ENCODE measurements around the gene SDK1.

The SDK1 gene

DNA sequence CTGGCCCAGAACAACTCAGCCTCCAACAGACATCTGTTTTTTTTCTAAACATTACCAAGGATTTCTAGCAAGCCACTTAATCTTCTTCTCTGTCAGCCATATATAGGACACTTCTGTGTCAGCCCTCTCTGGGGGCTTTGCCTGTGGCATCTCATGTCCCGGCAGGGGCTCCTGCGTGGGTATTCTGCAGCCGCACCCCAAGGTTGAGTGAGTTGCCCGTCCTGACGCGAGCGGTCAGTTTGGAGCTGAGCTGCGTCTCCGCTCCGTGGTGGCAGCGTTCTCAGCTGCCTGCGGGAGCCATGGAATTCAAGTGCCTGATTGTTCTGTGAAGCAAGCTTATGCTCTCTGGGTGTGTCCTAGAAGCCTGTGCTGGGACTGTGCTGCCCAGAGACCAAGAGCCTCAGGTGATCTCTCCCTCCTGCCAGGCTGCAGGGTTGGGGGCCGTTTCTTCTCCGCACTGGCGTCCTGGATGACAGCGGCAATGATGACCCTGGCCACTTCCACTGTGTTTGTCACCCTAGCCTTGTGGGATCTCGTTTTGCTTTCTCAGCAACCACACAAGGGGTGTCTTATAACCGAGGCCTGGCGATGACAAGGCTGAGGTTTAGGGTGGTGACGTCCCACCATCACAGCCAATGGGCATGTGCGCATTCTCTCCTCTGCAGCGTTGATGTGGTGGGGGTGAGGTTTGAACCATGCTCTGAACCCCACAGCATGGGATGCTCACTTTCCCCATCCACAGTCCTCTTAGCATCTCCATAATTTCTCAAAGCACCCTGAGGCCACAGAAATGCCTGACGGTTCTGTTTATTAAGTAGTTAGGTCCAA, 768.4 kb downstream of the SDK1 start:
- Histone ChIP-seq H3K4me1 (ENCODE audit: insufficient read depth, low read length) (peaks cover 10% of the 10 kb centered on the region), H3K4me3 (ENCODE audit: low read depth in 1 of 2, low read length in 2 of 2) (no peak overlapping the region), H3K9ac (ENCODE audit: low read length) (no peak overlapping the region), H3K36me3 (ENCODE audit: insufficient read depth, low read length) (no peaks in the 10 kb centered on the region), H3K27ac (ENCODE audit: low read depth, low read length) (no peak overlapping the region), H3K27me3 (ENCODE audit: control insufficient read depth in 1 of 2, insufficient read depth in 2 of 2, low read length in 2 of 2) (no peaks in the 10 kb centered on the region), H3K9me3 (ENCODE audit: low read length) (no peaks in the 10 kb centered on the region)

- Histone ChIP-seq H3K27me3 (ENCODE audit: control insufficient read depth in 1 of 2, insufficient read depth in 2 of 2, low read length in 2 of 2) (no peaks in the 10 kb centered on the region), H3K36me3 (ENCODE audit: insufficient read depth, low read length) (no peaks in the 10 kb centered on the region), H3K9me3 (ENCODE audit: low read length) (no peaks in the 10 kb centered on the region), H3K9ac (ENCODE audit: low read length) (no peak overlapping the region), H3K4me1 (ENCODE audit: insufficient read depth, low read length) (peaks cover 3% of the 10 kb centered on the region), H3K27ac (ENCODE audit: low read depth, low read length) (no peak overlapping the region), H3K4me3 (ENCODE audit: low read depth in 1 of 2, low read length in 2 of 2) (no peak overlapping the region)
Observed at GRCh38 chr7:4070214-4070613, 769.2 kb downstream of the SDK1 start.

DNA sequence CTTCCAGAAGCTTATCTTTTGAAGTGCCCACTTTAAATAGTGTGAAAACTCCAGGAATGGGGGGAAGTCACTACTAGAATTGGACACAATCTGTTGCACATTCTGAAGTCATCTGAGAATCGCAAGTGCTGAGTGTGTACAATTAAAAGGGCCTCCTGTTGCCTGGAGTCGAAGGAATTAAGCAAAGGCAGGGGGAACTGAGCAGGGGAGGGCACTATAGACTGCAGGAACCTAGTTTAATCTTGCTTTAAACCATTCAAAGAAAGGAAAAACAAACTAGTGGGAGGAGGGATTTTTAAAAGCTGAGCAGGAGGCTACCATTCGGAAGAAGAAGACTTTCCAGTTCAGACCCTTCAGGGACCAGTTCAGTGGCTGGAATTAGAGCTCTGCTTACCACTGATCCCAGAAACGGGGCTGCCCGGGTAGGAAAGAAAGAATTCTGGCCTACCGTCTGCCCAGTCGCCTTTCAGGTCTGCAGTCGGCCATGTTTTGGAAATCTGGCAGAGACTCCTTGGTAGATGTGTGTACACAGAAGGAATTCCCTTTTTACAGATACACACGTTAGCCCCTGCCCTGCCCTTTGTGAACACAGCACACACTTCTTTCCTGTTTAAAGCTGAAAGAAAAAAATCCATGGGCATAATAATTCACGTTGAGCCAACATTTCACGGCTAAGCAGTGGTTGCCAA, 770.5 kb downstream of the SDK1 start:
- Histone ChIP-seq H3K4me1 (ENCODE audit: insufficient read depth, low read length) (no peaks in the 10 kb centered on the region), H3K27ac (ENCODE audit: low read depth, low read length) (no peak overlapping the region), H3K27me3 (ENCODE audit: control insufficient read depth in 1 of 2, insufficient read depth in 2 of 2, low read length in 2 of 2) (no peaks in the 10 kb centered on the region), H3K9me3 (ENCODE audit: low read length) (no peaks in the 10 kb centered on the region), H3K4me3 (ENCODE audit: low read depth in 1 of 2, low read length in 2 of 2) (no peak overlapping the region), H3K9ac (ENCODE audit: low read length) (no peak overlapping the region), H3K36me3 (ENCODE audit: insufficient read depth, low read length) (no peaks in the 10 kb centered on the region)

DNA sequence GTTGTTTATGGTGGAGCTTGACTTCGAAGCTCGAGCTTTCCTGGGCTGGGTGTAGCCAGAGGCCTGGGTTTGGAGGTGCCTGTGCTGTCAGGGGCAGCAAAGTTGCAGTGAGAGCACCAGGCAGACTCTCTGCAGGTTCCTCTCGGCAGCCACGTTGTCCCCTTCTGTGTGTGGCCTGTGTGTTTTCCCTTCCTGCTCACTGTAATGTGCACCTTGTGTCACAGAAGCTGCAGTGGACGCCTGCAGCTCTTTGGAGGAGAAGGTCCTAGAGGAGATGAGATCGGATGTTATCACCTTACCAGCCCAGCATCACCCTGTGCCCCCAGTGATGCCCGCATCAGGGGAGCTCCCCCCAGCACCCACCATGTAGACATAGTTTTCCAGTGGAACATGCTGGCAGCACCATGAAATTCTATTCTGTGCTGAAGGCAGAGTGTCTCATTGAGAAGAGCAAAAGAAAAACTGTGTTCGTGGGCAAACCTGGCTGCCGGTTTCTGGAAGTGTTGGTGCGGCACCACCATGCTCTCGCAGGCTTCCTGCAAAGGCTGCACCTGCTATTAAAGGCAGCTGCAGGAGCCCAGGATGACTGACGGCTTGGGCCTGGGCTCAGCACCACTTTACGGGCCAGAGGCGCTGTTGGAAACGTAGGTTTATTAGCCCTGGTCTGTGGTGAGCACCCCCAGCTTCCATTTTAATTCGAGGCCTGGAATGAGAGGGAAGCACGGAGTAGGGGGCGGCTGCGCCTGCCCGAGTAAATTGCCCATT, 771.3 kb downstream of the SDK1 start:
- Histone ChIP-seq H3K9ac (ENCODE audit: low read length) (no peak overlapping the region), H3K27me3 (ENCODE audit: control insufficient read depth in 1 of 2, insufficient read depth in 2 of 2, low read length in 2 of 2) (no peaks in the 10 kb centered on the region), H3K4me3 (ENCODE audit: low read depth in 1 of 2, low read length in 2 of 2) (no peak overlapping the region), H3K9me3 (ENCODE audit: low read length) (no peaks in the 10 kb centered on the region), H3K27ac (ENCODE audit: low read depth, low read length) (no peak overlapping the region), H3K4me1 (ENCODE audit: insufficient read depth, low read length) (no peaks in the 10 kb centered on the region), H3K36me3 (ENCODE audit: insufficient read depth, low read length) (no peaks in the 10 kb centered on the region)

DNA sequence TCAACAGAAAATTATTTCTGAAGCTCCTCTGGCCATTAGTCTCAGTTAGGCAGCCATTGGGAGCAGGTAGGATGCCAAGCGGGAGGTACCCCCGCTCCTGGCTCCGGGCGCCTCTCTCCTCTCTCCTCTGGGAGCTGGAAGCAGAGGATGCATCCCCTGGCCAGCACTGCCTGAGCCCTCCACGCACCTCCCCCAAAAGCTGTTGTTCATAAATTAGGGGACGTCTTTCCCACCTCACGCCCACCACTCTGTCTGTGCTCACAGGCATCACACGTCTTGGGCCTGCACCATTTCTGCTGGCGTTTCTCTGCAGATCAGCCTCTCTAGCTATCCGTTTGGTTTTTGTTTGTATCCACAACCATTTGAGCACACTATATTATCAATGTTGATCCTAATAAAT, 772.0 kb downstream of the SDK1 start:
- Histone ChIP-seq H3K4me1 (ENCODE audit: insufficient read depth, low read length) (no peaks in the 10 kb centered on the region), H3K36me3 (ENCODE audit: insufficient read depth, low read length) (no peaks in the 10 kb centered on the region), H3K27ac (ENCODE audit: low read depth, low read length) (no peak overlapping the region), H3K27me3 (ENCODE audit: control insufficient read depth in 1 of 2, insufficient read depth in 2 of 2, low read length in 2 of 2) (no peaks in the 10 kb centered on the region), H3K9me3 (ENCODE audit: low read length) (no peaks in the 10 kb centered on the region), H3K4me3 (ENCODE audit: low read depth in 1 of 2, low read length in 2 of 2) (no peak overlapping the region), H3K9ac (ENCODE audit: low read length) (no peak overlapping the region)

DNA sequence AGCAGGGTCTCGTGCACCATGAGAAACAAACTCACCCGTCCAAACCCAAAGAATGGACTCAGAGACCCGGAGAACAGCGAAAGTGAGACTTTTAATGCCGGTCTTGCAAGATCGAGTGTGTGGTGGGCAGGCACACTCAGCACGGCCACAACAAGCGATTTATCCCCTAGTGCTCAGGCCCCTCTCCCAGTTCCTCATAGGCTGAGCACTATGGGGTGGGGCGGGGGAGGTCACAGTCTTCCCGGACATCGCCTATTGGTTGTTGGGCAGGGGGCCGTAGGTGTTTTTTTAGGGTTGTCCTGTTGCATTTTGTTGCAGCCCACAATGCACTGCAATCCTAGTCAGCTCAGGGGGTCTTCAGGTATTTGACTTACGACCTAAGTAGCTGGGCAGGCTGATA, 772.7 kb downstream of the SDK1 start:
- Histone ChIP-seq H3K36me3 (ENCODE audit: insufficient read depth, low read length) (no peaks in the 10 kb centered on the region), H3K27ac (ENCODE audit: low read depth, low read length) (no peak overlapping the region), H3K4me3 (ENCODE audit: low read depth in 1 of 2, low read length in 2 of 2) (no peak overlapping the region), H3K9ac (ENCODE audit: low read length) (no peak overlapping the region), H3K4me1 (ENCODE audit: insufficient read depth, low read length) (no peaks in the 10 kb centered on the region), H3K27me3 (ENCODE audit: control insufficient read depth in 1 of 2, insufficient read depth in 2 of 2, low read length in 2 of 2) (no peaks in the 10 kb centered on the region), H3K9me3 (ENCODE audit: low read length) (no peaks in the 10 kb centered on the region)

- H3K27me3 ChIP-seq (ENCODE audit: control insufficient read depth in 1 of 2, insufficient read depth in 2 of 2, low read length in 2 of 2) = no peaks in the 10 kb centered on the region
Observed at GRCh38 chr7:4074407-4074806, 773.4 kb downstream of the SDK1 start.

GRCh38 chr7:4074994-4075393, 773.9 kb downstream of the SDK1 start:
- Histone ChIP-seq H3K27ac (ENCODE audit: low read depth, low read length) (no peak overlapping the region), H3K9ac (ENCODE audit: low read length) (no peak overlapping the region), H3K4me1 (ENCODE audit: insufficient read depth, low read length) (no peaks in the 10 kb centered on the region), H3K27me3 (ENCODE audit: control insufficient read depth in 1 of 2, insufficient read depth in 2 of 2, low read length in 2 of 2) (no peaks in the 10 kb centered on the region), H3K4me3 (ENCODE audit: low read depth in 1 of 2, low read length in 2 of 2) (no peak overlapping the region), H3K9me3 (ENCODE audit: low read length) (no peaks in the 10 kb centered on the region), H3K36me3 (ENCODE audit: insufficient read depth, low read length) (no peaks in the 10 kb centered on the region)

More at GRCh38 chr7:4074407-4074806, 773.4 kb downstream of the SDK1 start:
- no peaks in the 10 kb centered on the region for H3K4me1 ChIP-seq (ENCODE audit: insufficient read depth, low read length)
- no peak overlapping the region for H3K27ac ChIP-seq (ENCODE audit: low read depth, low read length)
- H3K4me3 ChIP-seq (ENCODE audit: low read depth in 1 of 2, low read length in 2 of 2) = no peak overlapping the region
- H3K9ac ChIP-seq (ENCODE audit: low read length) = no peak overlapping the region
- H3K36me3 ChIP-seq (ENCODE audit: insufficient read depth, low read length) = no peaks in the 10 kb centered on the region
- no peaks in the 10 kb centered on the region for H3K9me3 ChIP-seq (ENCODE audit: low read length)

DNA sequence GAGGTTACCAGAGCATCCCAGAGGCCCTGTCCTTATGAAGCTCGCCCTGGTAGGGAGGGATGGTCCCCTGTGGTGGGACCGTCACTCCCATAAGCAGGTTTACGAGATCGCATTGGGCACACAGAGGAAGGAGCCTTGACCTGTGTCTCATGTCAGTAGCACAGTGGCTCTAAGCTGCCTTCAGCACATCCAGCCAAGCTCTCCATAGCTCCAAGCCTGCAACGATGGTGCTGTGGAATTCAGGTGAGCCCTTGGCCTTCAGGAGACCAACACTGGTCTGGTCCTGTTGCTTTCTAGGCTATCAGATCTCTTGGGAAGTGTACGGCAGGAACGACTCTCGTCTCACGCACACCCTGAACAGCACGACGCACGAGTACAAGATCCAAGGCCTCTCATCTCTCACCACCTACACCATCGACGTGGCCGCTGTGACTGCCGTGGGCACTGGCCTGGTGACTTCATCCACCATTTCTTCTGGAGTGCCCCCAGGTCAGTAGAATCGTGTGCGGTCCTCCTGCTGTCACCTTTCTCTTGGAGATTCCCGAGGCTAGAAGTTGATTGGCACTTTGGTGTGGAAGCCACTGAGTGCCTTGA, 775.7 kb downstream of the SDK1 start:
- Histone ChIP-seq H3K9me3 (ENCODE audit: low read length) (no peaks in the 10 kb centered on the region), H3K27ac (ENCODE audit: low read depth, low read length) (no peak overlapping the region), H3K27me3 (ENCODE audit: control insufficient read depth in 1 of 2, insufficient read depth in 2 of 2, low read length in 2 of 2) (no peaks in the 10 kb centered on the region), H3K9ac (ENCODE audit: low read length) (no peak overlapping the region), H3K4me1 (ENCODE audit: insufficient read depth, low read length) (no peaks in the 10 kb centered on the region), H3K36me3 (ENCODE audit: insufficient read depth, low read length) (no peaks in the 10 kb centered on the region), H3K4me3 (ENCODE audit: low read depth in 1 of 2, low read length in 2 of 2) (no peak overlapping the region)

DNA sequence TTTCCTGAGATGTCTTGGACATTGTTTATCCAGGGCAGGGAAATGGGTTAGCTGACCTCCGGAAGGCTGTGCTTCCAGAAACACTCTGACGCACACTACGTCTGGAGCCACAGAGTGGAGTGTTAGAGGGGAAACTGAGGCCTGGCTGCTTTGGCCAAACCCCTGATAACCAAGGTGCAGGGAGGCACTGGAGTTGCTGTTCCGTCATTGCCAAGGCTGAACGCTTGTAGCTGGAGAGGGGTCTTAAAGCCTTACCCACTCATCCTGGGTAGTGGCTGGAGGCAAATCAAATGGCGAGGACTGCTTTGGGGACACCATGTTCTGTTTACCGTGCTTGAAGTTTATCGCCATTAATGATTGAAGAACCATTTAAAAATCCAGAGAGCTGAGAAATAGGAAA, 776.9 kb downstream of the SDK1 start:
- Histone ChIP-seq H3K4me3 (ENCODE audit: low read depth in 1 of 2, low read length in 2 of 2) (no peak overlapping the region), H3K27ac (ENCODE audit: low read depth, low read length) (no peak overlapping the region), H3K36me3 (ENCODE audit: insufficient read depth, low read length) (no peaks in the 10 kb centered on the region), H3K9me3 (ENCODE audit: low read length) (no peaks in the 10 kb centered on the region), H3K27me3 (ENCODE audit: control insufficient read depth in 1 of 2, insufficient read depth in 2 of 2, low read length in 2 of 2) (no peaks in the 10 kb centered on the region), H3K4me1 (ENCODE audit: insufficient read depth, low read length) (no peaks in the 10 kb centered on the region), H3K9ac (ENCODE audit: low read length) (no peak overlapping the region)

DNA sequence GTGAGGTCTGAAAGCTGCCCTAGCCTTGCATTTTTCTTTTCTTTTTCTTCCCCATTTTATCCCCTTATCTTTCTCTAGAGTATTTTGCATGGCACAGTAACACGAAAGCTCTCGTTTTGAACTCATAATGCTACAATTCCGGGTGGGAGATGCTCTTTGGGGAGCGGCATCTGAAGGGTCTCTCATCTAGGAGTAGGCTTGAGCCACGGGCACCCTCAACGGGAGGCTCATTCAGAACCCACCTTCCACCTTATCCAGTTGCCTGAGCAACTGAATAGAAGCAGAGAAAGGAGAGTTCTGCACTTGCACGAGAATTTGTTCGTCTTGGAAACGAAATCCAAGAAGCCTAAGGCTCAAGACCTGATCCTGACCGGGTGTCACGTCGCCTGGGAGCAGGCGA, 777.5 kb downstream of the SDK1 start:
- H3K4me1 ChIP-seq (ENCODE audit: insufficient read depth, low read length) = no peaks in the 10 kb centered on the region
- no peaks in the 10 kb centered on the region for H3K9me3 ChIP-seq (ENCODE audit: low read length)
- H3K4me3 ChIP-seq (ENCODE audit: low read depth in 1 of 2, low read length in 2 of 2) = no peak overlapping the region
- no peaks in the 10 kb centered on the region for H3K27me3 ChIP-seq (ENCODE audit: control insufficient read depth in 1 of 2, insufficient read depth in 2 of 2, low read length in 2 of 2)
- no peak overlapping the region for H3K9ac ChIP-seq (ENCODE audit: low read length)
- no peak overlapping the region for H3K27ac ChIP-seq (ENCODE audit: low read depth, low read length)
- H3K36me3 ChIP-seq (ENCODE audit: insufficient read depth, low read length) = no peaks in the 10 kb centered on the region

Data from muscle layer of colon (tissue), 2 donors.